ENCODE measurements around the gene KDM8. TPM values are rescaled to one million over a fixed set of nuclear protein-coding genes. Genes with fewer than 3 reads are reported as not detected.
"Not testable (repeated sequence)": the region's sequence is repeated elsewhere in the genome, so short reads cannot be mapped to it uniquely, and the experiment has no call there.

Gene KDM8
- total and polyA plus RNA-seq, 4 donors = 4.6 to 198 (median 97.7) TPM

DNA sequence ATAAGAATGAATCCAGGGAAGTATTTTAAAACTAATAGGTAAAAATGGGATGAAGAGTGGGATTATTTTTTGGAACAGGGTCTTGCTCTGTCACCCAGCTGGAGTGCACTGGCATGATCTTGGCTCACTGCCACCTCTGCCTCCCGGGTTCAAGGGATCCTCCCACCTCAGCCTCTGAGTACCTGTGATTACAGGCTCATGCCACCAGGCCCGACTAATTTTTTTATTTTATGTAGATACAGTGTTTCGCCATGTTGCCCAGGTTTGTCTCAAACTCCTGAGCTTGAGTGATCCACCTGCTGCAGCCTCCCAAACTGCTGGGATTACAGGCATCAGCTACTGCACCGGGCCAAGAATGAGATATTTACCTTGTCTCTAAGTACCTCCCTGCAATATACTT is 43.1 kb downstream of the KDM8 start (continued):
- TF ChIP-seq, protein P1, sequence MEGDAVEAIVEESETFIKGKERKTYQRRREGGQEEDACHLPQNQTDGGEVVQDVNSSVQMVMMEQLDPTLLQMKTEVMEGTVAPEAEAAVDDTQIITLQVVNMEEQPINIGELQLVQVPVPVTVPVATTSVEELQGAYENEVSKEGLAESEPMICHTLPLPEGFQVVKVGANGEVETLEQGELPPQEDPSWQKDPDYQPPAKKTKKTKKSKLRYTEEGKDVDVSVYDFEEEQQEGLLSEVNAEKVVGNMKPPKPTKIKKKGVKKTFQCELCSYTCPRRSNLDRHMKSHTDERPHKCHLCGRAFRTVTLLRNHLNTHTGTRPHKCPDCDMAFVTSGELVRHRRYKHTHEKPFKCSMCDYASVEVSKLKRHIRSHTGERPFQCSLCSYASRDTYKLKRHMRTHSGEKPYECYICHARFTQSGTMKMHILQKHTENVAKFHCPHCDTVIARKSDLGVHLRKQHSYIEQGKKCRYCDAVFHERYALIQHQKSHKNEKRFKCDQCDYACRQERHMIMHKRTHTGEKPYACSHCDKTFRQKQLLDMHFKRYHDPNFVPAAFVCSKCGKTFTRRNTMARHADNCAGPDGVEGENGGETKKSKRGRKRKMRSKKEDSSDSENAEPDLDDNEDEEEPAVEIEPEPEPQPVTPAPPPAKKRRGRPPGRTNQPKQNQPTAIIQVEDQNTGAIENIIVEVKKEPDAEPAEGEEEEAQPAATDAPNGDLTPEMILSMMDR (IDR thresholded peaks at IDR 0.05; ENCODE audit: low read depth, low read length, missing input control) = no peak
- no peak for TF ChIP-seq NR2F2 (IDR thresholded peaks at IDR 0.05)
- TF ChIP-seq FOXA1 (IDR thresholded peaks at IDR 0.05) = no peak
- TF ChIP-seq SP1 (IDR thresholded peaks at IDR 0.05) = no peak
- TF ChIP-seq GABPA (IDR thresholded peaks at IDR 0.05 in 1 of 2, conservative IDR thresholded peaks at IDR 0.05 in 1 of 2) = no peak

DNA sequence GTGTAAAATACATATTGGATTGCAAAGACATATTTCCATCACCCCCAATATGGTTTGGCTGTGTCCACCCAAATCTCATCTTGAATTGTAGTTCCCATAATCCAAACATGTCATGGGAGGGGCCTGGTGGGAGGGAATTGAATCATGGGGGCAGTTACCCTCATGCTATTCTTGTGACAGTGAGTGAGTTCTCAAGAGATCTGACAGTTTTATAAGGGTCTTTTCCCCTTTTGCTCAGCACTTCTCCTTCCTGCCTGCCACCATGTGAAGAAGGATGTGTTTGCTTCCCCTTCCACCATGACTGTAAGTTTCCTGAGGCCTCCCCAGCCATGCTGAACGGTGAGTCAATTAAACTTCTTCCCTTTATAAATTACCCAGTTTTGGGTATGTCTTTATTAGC is 43.8 kb downstream of the KDM8 start:
- not testable (repeated sequence) for H3K9ac ChIP-seq (ENCODE audit: low read depth in 1 of 2, low read length in 2 of 2); DNase-seq (ENCODE audit: low spot score); H3K4me1 ChIP-seq (ENCODE audit: control insufficient read depth in 4 of 4, insufficient read depth in 4 of 4, low read length in 3 of 4); H3K27ac ChIP-seq (ENCODE audit: low read depth in 1 of 2, low read length in 2 of 2); H3K9me3 ChIP-seq (ENCODE audit: control insufficient read depth in 4 of 4, low read length in 3 of 4); H3K36me3 ChIP-seq (ENCODE audit: control insufficient read depth in 4 of 4, insufficient read depth in 3 of 4, low read depth in 1 of 4, low read length in 3 of 4); H3K27me3 ChIP-seq (ENCODE audit: control insufficient read depth in 4 of 4, insufficient read depth in 4 of 4, low read length in 3 of 4); H3K4me3 ChIP-seq (ENCODE audit: low read depth in 1 of 3, low read length in 3 of 3)
- 82% methylated on average over 1 of the region's 1 CpG for WGBS

DNA sequence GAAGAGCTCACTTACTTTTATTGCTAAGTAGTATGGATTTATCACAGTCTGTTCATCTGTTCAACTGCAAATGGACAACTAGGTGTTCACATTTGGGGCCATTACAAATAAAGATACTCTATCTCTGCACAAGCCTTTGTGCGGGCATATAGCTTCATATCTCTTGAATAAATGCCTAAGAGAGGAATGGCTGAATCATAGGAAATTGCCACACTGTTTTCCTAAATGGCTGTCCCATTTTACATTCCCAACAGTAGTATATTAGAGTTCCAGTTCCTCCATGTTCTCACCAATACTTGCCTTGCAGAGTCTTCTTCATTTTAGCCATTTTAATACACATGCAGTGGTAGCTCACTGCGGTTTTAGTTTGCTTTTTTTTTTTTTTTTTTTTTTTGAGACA is 44.7 kb downstream of the KDM8 start:
- H3K9ac ChIP-seq (ENCODE audit: low read depth in 1 of 2, low read length in 2 of 2) = no peak overlapping the region
- H3K9me3 ChIP-seq (ENCODE audit: control insufficient read depth in 4 of 4, low read length in 3 of 4) = no peaks in the 10 kb centered on the region
- TF ChIP-seq GABPA (IDR thresholded peaks at IDR 0.05 in 1 of 2, conservative IDR thresholded peaks at IDR 0.05 in 1 of 2) (no peak), FOXA1 (IDR thresholded peaks at IDR 0.05) (no peak), JUND (IDR thresholded peaks at IDR 0.05) (no peak), TAF1 (conservative IDR thresholded peaks at IDR 0.05) (no peak), RAD21 (IDR thresholded peaks at IDR 0.05) (no peak), RXRA (IDR thresholded peaks at IDR 0.05) (no peak), EGR1 (IDR thresholded peaks at IDR 0.05; ENCODE audit: low read depth in 2 of 2) (no peak), HNF4G (IDR thresholded peaks at IDR 0.05) (no peak), SP1 (IDR thresholded peaks at IDR 0.05) (no peak), YY1 (IDR thresholded peaks at IDR 0.05) (no peak)
- TF ChIP-seq, protein P2, sequence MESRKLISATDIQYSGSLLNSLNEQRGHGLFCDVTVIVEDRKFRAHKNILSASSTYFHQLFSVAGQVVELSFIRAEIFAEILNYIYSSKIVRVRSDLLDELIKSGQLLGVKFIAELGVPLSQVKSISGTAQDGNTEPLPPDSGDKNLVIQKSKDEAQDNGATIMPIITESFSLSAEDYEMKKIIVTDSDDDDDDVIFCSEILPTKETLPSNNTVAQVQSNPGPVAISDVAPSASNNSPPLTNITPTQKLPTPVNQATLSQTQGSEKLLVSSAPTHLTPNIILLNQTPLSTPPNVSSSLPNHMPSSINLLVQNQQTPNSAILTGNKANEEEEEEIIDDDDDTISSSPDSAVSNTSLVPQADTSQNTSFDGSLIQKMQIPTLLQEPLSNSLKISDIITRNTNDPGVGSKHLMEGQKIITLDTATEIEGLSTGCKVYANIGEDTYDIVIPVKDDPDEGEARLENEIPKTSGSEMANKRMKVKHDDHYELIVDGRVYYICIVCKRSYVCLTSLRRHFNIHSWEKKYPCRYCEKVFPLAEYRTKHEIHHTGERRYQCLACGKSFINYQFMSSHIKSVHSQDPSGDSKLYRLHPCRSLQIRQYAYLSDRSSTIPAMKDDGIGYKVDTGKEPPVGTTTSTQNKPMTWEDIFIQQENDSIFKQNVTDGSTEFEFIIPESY (IDR thresholded peaks at IDR 0.05) = no peak
- TF ChIP-seq, protein P3, sequence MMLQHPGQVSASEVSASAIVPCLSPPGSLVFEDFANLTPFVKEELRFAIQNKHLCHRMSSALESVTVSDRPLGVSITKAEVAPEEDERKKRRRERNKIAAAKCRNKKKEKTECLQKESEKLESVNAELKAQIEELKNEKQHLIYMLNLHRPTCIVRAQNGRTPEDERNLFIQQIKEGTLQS (IDR thresholded peaks at IDR 0.05) = no peak
- H3K27ac ChIP-seq (ENCODE audit: low read depth in 1 of 2, low read length in 2 of 2) = no peak overlapping the region
- no peak overlapping the region for H3K4me3 ChIP-seq (ENCODE audit: low read depth in 1 of 3, low read length in 3 of 3)
- 94% methylated on average over 2 of the region's 2 CpGs for WGBS
- peaks cover 0 to 4% (median 0%) of the 10 kb centered on the region in 4 donors for H3K36me3 ChIP-seq (ENCODE audit: control insufficient read depth in 4 of 4, insufficient read depth in 3 of 4, low read depth in 1 of 4, low read length in 3 of 4)
- H3K4me1 ChIP-seq (ENCODE audit: control insufficient read depth in 4 of 4, insufficient read depth in 4 of 4, low read length in 3 of 4) = peaks cover 0 to 2% (median under 1%) of the 10 kb centered on the region in 4 donors
- no peak for DNase-seq (ENCODE audit: low spot score)
- no peaks in the 10 kb centered on the region for H3K27me3 ChIP-seq (ENCODE audit: control insufficient read depth in 4 of 4, insufficient read depth in 4 of 4, low read length in 3 of 4)

DNA sequence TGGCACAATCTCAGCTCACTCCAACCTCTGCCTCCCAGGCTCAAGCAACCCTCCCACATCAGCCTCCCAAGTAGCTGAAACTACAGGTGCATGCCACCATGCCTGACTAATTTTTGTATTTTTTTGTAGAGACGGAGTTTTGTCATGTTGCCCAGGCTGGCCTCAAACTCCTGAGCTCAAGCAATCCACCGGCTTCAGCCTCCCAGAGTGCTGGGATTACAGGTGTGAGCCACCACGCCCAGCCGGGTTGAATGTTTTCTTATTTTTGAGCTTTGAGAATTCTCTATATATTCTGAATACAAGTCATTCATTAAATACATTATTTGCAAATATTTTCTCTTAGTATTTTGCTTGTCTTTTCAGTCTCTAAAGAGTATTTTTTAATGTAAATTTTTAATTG is 45.6 kb downstream of the KDM8 start:
- H3K36me3 ChIP-seq (ENCODE audit: control insufficient read depth in 4 of 4, insufficient read depth in 3 of 4, low read depth in 1 of 4, low read length in 3 of 4); H3K9me3 ChIP-seq (ENCODE audit: control insufficient read depth in 4 of 4, low read length in 3 of 4); H3K27me3 ChIP-seq (ENCODE audit: control insufficient read depth in 4 of 4, insufficient read depth in 4 of 4, low read length in 3 of 4); H3K4me3 ChIP-seq (ENCODE audit: low read depth in 1 of 3, low read length in 3 of 3); H3K9ac ChIP-seq (ENCODE audit: low read depth in 1 of 2, low read length in 2 of 2); H3K27ac ChIP-seq (ENCODE audit: low read depth in 1 of 2, low read length in 2 of 2); DNase-seq (ENCODE audit: low spot score); H3K4me1 ChIP-seq (ENCODE audit: control insufficient read depth in 4 of 4, insufficient read depth in 4 of 4, low read length in 3 of 4): not testable (repeated sequence)
- 97% methylated on average over 4 of the region's 4 CpGs for WGBS
